Measurements from ENCODE around the gene PPP2R2B.

DNA sequence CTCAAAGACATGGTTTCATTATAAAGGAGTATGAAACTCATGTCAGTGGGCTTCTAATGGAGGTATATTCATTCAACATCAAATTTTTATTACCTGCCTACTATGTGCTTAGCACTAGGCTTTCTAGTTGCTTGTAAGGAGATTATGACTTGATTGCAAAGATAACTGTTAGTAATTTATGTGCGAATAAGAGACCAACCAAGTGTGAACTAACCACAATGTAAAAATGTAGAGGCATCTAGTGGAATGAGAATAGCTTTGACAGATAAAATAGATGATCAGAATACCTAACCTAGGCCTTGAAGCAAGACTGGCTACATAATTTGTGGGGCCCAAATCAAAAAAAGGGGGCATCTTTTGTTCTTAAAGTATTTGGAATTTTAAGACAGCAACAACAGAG is 13.0 kb upstream of the PPP2R2B start:
- TF ChIP-seq, protein P1, sequence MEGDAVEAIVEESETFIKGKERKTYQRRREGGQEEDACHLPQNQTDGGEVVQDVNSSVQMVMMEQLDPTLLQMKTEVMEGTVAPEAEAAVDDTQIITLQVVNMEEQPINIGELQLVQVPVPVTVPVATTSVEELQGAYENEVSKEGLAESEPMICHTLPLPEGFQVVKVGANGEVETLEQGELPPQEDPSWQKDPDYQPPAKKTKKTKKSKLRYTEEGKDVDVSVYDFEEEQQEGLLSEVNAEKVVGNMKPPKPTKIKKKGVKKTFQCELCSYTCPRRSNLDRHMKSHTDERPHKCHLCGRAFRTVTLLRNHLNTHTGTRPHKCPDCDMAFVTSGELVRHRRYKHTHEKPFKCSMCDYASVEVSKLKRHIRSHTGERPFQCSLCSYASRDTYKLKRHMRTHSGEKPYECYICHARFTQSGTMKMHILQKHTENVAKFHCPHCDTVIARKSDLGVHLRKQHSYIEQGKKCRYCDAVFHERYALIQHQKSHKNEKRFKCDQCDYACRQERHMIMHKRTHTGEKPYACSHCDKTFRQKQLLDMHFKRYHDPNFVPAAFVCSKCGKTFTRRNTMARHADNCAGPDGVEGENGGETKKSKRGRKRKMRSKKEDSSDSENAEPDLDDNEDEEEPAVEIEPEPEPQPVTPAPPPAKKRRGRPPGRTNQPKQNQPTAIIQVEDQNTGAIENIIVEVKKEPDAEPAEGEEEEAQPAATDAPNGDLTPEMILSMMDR (IDR thresholded peaks at IDR 0.05; ENCODE audit: low read length) = no peak
- TF ChIP-seq EZH2 (optimal IDR thresholded peaks at IDR 0.05; ENCODE audit: low read depth, low read length) (no peak), EZH2phosphoT487 (IDR thresholded peaks at IDR 0.05; ENCODE audit: low read length) (no peak)
